GM12874 (cell line): ENCODE results near the gene DOCK8.

Experiments
- CTCF ChIP-seq: IDR thresholded peaks from 2 replicates; pipeline ENCODE4 v1.5.1; 2011; ENCODE audit warnings: low read depth, mild to moderate bottlenecking, control low read depth, low read length, moderate library complexity; ENCODE audit not compliant: insufficient read depth

The DOCK8 gene

DNA sequence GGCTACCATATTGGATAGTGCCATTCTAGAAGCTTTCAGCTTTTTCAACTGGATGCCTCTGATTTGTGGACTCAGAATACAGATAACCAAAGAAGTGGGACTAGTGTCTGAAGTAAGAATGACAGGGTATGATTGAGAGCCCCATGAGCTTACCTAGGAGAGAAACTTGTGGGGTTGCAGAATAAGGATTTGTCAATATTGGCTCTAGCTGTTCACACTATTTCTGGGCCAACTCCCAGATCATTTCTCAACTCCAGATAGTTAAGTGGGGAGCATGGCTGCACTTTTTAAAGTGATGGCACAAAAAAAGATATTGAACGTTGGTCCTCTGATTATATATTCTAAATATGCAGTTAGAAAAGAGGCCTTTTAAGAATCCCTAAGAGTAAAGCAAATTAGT is 252.1 kb downstream of the DOCK8 start:
- TF ChIP-seq CTCF, result no peak

DNA sequence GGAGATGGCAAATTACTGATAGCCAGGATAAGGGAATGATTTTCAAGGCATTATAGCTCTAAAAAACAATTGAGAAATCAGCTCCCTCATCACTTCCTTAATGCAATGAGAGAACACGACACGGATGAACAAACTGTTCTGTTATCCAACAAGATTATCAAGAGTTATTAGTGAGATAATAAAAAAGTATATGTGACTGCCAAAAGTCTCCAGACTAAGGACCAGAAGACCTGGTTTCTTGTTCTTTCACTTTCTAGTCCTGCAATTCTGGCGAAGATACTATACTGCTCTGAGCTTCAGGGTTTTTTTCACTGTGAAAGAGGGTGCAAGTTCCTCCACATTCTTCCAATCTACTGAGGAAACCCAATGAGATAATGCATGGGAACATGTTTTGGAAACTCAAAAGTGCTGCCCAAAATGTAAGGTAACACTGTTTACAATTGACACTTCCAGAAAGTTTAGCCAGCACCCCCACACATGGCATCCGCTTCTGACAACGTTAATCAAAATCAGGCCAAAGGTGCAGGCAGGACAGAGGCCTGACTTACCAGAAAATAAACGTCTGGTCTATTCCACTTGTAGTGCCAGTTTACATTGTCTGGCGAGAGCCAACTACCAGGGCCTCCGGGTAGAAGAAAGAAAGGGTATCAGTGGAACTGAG is 254.2 kb downstream of the DOCK8 start:
- no peak for TF ChIP-seq CTCF

DNA sequence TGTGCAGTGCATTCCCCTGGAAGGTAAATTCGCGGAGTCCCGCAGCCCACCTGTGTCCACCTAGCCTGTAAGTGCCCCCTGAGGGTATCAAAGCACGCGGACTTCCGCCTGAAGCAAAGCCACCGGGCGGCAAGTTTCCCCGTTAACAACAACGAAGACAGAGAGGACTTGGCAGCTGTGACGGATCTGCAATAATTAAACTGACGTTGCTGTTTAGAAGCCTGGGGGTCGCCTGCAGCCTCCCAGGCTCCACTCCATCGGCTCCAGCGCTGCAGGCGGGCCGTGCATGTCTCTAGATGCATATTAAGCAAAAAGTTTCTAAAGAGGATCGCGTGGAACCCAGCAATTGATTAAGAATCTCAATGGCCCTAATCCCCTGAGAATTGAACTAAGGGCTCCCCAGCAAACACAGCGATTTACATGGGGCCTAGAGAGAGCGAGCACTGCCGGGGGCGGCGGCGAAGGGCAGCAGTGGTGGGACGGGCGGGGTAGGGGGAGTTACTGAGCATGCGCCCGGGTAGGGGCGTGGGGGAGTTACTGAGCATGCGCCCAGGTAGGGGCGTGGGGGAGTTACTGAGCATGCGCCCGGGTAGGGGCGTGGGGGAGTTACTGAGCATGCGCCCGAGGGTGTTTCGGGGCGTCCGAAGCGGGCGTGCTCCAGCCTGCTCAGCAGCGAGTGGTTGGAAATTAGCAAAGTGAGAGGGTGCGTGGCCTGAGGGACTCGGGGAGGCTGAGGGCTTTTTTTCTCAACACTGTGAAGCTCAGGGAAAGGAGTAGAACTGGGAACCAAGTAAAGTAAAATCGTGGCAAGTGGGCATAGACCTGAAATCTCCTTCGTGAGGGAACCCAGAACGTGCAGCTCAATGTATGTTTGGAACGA is 255.2 kb downstream of the DOCK8 start:
- no peak for TF ChIP-seq CTCF

DNA sequence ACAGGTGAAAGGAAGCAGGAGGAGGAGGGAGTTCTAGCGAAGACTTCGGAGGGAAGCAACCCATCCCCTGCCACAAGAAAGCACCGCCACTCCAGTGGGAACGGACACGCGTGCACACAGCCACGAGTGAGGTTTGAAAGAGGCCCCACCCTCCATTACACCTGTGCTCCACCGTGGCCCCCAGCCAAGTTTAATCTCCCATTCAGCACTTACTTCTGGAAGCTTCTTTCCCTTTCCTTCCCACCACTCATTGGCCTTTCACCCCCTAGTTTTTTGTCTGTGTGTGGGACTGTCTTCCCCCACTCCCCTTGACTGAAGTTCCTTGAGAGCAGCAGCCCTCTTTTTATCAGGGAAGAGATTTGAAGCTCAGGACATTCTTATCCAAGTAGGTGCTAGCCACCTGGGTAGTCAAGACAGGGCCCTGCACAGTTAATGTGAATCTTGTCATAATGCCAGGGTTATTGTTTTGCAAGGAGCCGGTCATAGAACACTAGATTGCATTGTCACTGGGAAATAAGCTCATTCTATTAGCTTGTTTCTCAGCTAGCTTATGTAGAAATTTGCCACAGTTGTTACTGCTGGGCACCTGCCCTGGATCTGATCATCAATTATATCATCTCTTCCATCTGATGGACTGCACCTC is 256.0 kb downstream of the DOCK8 start:
- TF ChIP-seq CTCF, result no peak

- TF ChIP-seq CTCF, result no peak
These were observed 256.7 kb downstream of the DOCK8 start for GRCh38 chr9:471320-471719.

DNA sequence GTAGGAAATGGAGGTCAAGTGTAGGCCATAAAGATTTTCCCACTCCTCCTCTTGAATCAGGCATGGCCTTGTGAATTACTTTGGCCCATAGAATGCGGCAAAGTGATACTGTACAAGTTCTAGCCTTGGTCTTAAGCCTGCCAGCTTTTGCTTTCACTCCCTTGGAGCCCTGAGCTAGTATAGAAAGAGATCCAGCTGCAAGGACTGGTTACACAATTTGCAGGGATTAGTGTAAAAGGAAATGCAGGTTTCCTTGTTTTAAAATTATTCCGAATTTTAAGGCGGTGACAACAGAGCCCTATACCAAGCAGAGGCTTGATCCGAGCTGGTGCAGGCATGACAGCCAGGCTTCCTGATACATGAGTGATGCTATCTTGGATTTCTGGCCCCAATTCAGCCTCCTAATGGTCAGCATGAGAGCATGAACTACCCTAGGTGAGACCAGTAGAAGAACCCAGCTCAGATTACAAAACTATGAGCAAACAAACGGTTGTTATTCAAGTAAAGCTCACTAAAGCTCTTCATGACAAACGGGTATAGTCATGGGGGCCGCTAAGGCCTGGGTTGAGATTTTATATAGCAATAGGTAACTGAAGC is 257.9 kb downstream of the DOCK8 start:
- no peak for TF ChIP-seq CTCF

DNA sequence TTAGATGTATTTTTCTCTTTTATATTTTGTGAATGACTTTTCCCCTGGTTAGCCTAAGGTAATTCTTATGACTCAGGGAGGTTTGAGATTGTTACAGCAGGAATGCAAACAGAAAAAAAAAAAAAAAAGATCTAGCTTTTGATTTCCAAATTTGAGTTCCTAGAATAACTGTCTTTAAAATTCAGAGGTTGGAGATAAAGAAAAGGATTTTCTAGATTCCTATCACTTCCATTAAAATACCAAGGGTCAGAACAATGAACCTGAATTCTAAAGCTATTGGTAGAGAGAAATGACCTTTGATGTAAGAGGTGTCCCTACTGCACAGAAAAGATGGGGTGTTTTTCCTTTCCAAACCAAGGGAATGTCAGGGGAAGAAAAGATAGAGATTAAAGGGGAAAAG is 262.5 kb downstream of the DOCK8 start:
- no peak for TF ChIP-seq CTCF
